Hepatocyte (in vitro differentiated cells): ENCODE data around the gene SMDT1.

ENCODE experiments used
- CTCF ChIP-seq: fragments of 200-600 bp; sonication (generic); IDR thresholded peaks from 2 replicates; pipeline ENCODE4 v1.5.1; 2016; ENCODE audit warnings: antibody characterized with exemption, mild to moderate bottlenecking; ENCODE audit not compliant: poor library complexity
- EZH2phosphoT487 ChIP-seq: fragments of 200-600 bp; sonication (generic); IDR thresholded peaks from one replicate; pipeline ENCODE4 v1.6.1; 2018; ENCODE audit warnings: antibody characterized with exemption, mild to moderate bottlenecking, low read depth, moderate library complexity; ENCODE audit not compliant: unreplicated experiment, severe bottlenecking

- TF ChIP-seq CTCF (no peak), EZH2phosphoT487 (no peak)
Measured at GRCh38 chr22:42052765-42053164, 26.7 kb upstream of the SMDT1 start.
